ENCODE data around the gene KIAA1549. TPM values are rescaled to one million over a fixed set of nuclear protein-coding genes. Genes with fewer than 3 reads are reported as not detected.

Gene KIAA1549
- total and polyA plus RNA-seq, 2 donors (not counting 1 experiment from before 2014, with no cell fraction given), result under 0.01 to 0.52 TPM

- H3K27me3 ChIP-seq (replicated peaks in 1 of 4; ENCODE audit: control extremely low read depth in 1 of 4, control insufficient read depth in 3 of 4, insufficient read depth in 4 of 4, low read length in 3 of 4), result no peaks in the 10 kb centered on the region
- H3K9me3 Mint-ChIP-seq (ENCODE audit: insufficient read depth), result no peaks in the 10 kb centered on the region
- no peaks in the 10 kb centered on the region for H3K4me1 Mint-ChIP-seq
- H3K4me3 ChIP-seq (ENCODE audit: control extremely low read depth in 1 of 5, extremely low read depth in 1 of 5, insufficient read depth in 1 of 5, low read depth in 2 of 5, low read length in 4 of 5), result no peak overlapping the region
- DNase-seq (no peak), ATAC-seq (ENCODE audit: low read depth) (no peak)
- CTCF ChIA-PET, result no interaction called here
- H3K9me3 ChIP-seq (ENCODE audit: control extremely low read depth in 1 of 3, control insufficient read depth in 2 of 3, insufficient read depth in 1 of 3, low read length in 2 of 3), result no peaks in the 10 kb centered on the region
- intact Hi-C loops (cut with micrococcal nuclease), result no loop called here
- H3K27ac Mint-ChIP-seq, result no peak overlapping the region
- H3K36me3 ChIP-seq (replicated peaks in 1 of 2; ENCODE audit: control extremely low read depth in 1 of 2, control insufficient read depth in 1 of 2, extremely low read depth in 1 of 2, insufficient read depth in 2 of 2, low read length in 1 of 2), result no peaks in the 10 kb centered on the region
- POLR2A ChIA-PET, result no interaction called here
- 45% methylated on average over 1 of the region's 7 CpGs for WGBS (ENCODE audit: insufficient coverage)
- H3K27me3 Mint-ChIP-seq, result peaks cover 4% of the 10 kb centered on the region
- H2AFZ ChIP-seq (ENCODE audit: insufficient read depth, low read depth, low read length, poor library complexity, severe bottlenecking), result no peak overlapping the region
- H3K79me2 ChIP-seq (ENCODE audit: control insufficient read depth, insufficient read depth, low read length), result no peaks in the 10 kb centered on the region
- no peak overlapping the region for H3K27ac ChIP-seq (ENCODE audit: low read length in 2 of 2)
- H3K4me2 ChIP-seq (replicated peaks; ENCODE audit: low read depth, low read length, poor library complexity, severe bottlenecking), result no peak overlapping the region
- H3K9ac ChIP-seq (ENCODE audit: low read length), result no peak overlapping the region
- TF ChIP-seq EZH2 (IDR thresholded peaks at IDR 0.05; ENCODE audit: borderline replicate concordance, insufficient read depth, low read depth, low read length, poor library complexity, severe bottlenecking), result no peak
- TF ChIP-seq, protein P1, sequence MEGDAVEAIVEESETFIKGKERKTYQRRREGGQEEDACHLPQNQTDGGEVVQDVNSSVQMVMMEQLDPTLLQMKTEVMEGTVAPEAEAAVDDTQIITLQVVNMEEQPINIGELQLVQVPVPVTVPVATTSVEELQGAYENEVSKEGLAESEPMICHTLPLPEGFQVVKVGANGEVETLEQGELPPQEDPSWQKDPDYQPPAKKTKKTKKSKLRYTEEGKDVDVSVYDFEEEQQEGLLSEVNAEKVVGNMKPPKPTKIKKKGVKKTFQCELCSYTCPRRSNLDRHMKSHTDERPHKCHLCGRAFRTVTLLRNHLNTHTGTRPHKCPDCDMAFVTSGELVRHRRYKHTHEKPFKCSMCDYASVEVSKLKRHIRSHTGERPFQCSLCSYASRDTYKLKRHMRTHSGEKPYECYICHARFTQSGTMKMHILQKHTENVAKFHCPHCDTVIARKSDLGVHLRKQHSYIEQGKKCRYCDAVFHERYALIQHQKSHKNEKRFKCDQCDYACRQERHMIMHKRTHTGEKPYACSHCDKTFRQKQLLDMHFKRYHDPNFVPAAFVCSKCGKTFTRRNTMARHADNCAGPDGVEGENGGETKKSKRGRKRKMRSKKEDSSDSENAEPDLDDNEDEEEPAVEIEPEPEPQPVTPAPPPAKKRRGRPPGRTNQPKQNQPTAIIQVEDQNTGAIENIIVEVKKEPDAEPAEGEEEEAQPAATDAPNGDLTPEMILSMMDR (IDR thresholded peaks at IDR 0.05), result no peak
- H3K4me1 ChIP-seq (ENCODE audit: control insufficient read depth in 2 of 2, insufficient read depth in 2 of 2, low read length in 2 of 2), result no peaks in the 10 kb centered on the region
- H4K20me1 ChIP-seq (ENCODE audit: control insufficient read depth, insufficient read depth, low read length, poor library complexity, severe bottlenecking), result no peaks in the 10 kb centered on the region
- no peak overlapping the region for H3K4me3 Mint-ChIP-seq
Measured at GRCh38 chr7:138799336-138800000, 181.7 kb downstream of the KIAA1549 start.

DNA sequence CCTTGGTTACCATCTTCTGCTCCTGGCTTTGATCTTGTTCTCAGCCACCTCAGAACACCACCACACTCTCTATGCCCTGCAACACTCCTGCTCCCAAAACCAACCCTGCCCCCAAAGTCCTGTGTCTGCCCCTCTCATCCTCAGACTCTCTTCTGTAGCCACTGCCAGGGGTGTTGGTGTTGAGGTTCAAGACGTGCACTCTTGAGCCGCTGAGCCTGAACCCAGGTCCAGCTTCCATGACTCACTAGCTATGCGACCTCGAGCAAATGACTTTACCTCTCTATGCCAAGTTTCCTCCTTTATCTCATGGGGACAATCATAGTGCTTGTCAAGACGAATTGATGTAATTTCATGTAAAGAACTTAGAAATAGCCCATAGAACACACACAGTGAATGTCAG lies 182.4 kb downstream of the KIAA1549 start:
- Histone ChIP-seq H4K20me1 (ENCODE audit: control insufficient read depth, insufficient read depth, low read length, poor library complexity, severe bottlenecking) (no peaks in the 10 kb centered on the region), H3K9ac (ENCODE audit: low read length) (no peak overlapping the region), H3K4me2 (replicated peaks; ENCODE audit: low read depth, low read length, poor library complexity, severe bottlenecking) (no peak overlapping the region), H3K4me3 (ENCODE audit: control extremely low read depth in 1 of 5, extremely low read depth in 1 of 5, insufficient read depth in 1 of 5, low read depth in 2 of 5, low read length in 4 of 5) (no peak overlapping the region), H3K36me3 (replicated peaks in 1 of 2; ENCODE audit: control extremely low read depth in 1 of 2, control insufficient read depth in 1 of 2, extremely low read depth in 1 of 2, insufficient read depth in 2 of 2, low read length in 1 of 2) (no peaks in the 10 kb centered on the region), H2AFZ (ENCODE audit: insufficient read depth, low read depth, low read length, poor library complexity, severe bottlenecking) (no peak overlapping the region), H3K27ac (ENCODE audit: low read length in 2 of 2) (no peak overlapping the region), H3K9me3 (ENCODE audit: control extremely low read depth in 1 of 3, control insufficient read depth in 2 of 3, insufficient read depth in 1 of 3, low read length in 2 of 3) (no peaks in the 10 kb centered on the region), H3K27me3 (replicated peaks in 1 of 4; ENCODE audit: control extremely low read depth in 1 of 4, control insufficient read depth in 3 of 4, insufficient read depth in 4 of 4, low read length in 3 of 4) (no peaks in the 10 kb centered on the region), H3K4me1 (ENCODE audit: control insufficient read depth in 2 of 2, insufficient read depth in 2 of 2, low read length in 2 of 2) (no peaks in the 10 kb centered on the region), H3K79me2 (ENCODE audit: control insufficient read depth, insufficient read depth, low read length) (no peaks in the 10 kb centered on the region)
- CTCF ChIA-PET, result no interaction called here
- no peak for ATAC-seq (ENCODE audit: low read depth)
- Mint-ChIP-seq H3K4me1 (no peaks in the 10 kb centered on the region), H3K4me3 (no peak overlapping the region), H3K27me3 (peaks cover 4% of the 10 kb centered on the region), H3K27ac (no peak overlapping the region), H3K9me3 (ENCODE audit: insufficient read depth) (no peaks in the 10 kb centered on the region)
- TF ChIP-seq, protein P1 (IDR thresholded peaks at IDR 0.05), result no peak
- TF ChIP-seq EZH2 (IDR thresholded peaks at IDR 0.05; ENCODE audit: borderline replicate concordance, insufficient read depth, low read depth, low read length, poor library complexity, severe bottlenecking), result no peak
- POLR2A ChIA-PET, result no interaction called here
- DNase-seq, result no peak
- intact Hi-C loops (cut with micrococcal nuclease), result no loop called here
- no CpG with 5 or more reads among the region's 5 CpGs for WGBS (ENCODE audit: insufficient coverage)

Data from B cell (primary cell).